IMR-90 (cell line): ENCODE results near the gene CCDC60. TPM values are rescaled to one million over a fixed set of nuclear protein-coding genes. Genes with fewer than 3 reads are reported as not detected.

Source experiments
- ATAC-seq: fragments of 200-7000 bp; cut with Tn5 transposase; 2 replicates; pipeline ENCODE4 v1.9.1; 2020; ENCODE audit warnings: low read depth, mild to moderate bottlenecking, moderate library complexity
- BruUV-seq: library from RNA; stranded (reverse); fragments of 400-500 nt; replicated peaks from 2 replicates; lab custom pipeline; 2021; lab: Mats Ljungman, UMichigan
- CTCF ChIA-PET: fragments of 300-600 bp; formaldehyde crosslinking; extraction: SDS; loops from one replicate; lab custom pipeline; 2021; ENCODE audit warnings: antibody characterized with exemption; lab: Yijun Ruan, JAX
- POLR2A ChIA-PET: fragments of 300-600 bp; sonication (Branson Sonifier 250); formaldehyde crosslinking; loops from one replicate; lab custom pipeline; 2022; ENCODE audit warnings: antibody characterized with exemption; ENCODE audit not compliant: unreplicated experiment; lab: Charles Lee
- DNase-seq: peaks from one replicate; pipeline ENCODE4 v3.0.0; 2013
- H2AFZ ChIP-seq: replicated peaks from 2 replicates; pipeline ENCODE3; 2013; ENCODE audit warnings: low read length, mild to moderate bottlenecking; ENCODE audit not compliant: poor library complexity
- H2AK5ac ChIP-seq: 2 replicates; pipeline ENCODE4 v1.6.1; 2013; ENCODE audit warnings: low read depth, low read length, inconsistent platforms
- H2AK9ac ChIP-seq: replicated peaks from 2 replicates; pipeline ENCODE3; 2013; ENCODE audit warnings: mild to moderate bottlenecking, low read depth, low read length, moderate library complexity; ENCODE audit not compliant: poor library complexity
- H2BK120ac ChIP-seq: 2 replicates; pipeline ENCODE4 v1.6.1; 2013; ENCODE audit warnings: low read depth, low read length, inconsistent platforms
- H2BK15ac ChIP-seq: 3 replicates; pipeline ENCODE4 v1.6.1; 2013; ENCODE audit warnings: low read depth, low read length, inconsistent platforms
- H2BK20ac ChIP-seq: 2 replicates; pipeline ENCODE4 v1.6.1; 2013; ENCODE audit warnings: low read depth, mild to moderate bottlenecking, inconsistent platforms, low read length, moderate library complexity
- H2BK5ac ChIP-seq: 2 replicates; pipeline ENCODE4 v1.6.1; 2013; ENCODE audit warnings: mild to moderate bottlenecking, low read depth, low read length, inconsistent platforms; ENCODE audit not compliant: poor library complexity, severe bottlenecking
- H3K14ac ChIP-seq: replicated peaks from 2 replicates; pipeline ENCODE4 v1.6.1; 2013; ENCODE audit warnings: low read depth, low read length, inconsistent platforms
- H3K18ac ChIP-seq: 2 replicates; pipeline ENCODE4 v1.6.1; 2013; ENCODE audit warnings: low read depth, low read length, control low read depth
- H3K23ac ChIP-seq: 2 replicates; pipeline ENCODE4 v1.6.1; 2013; ENCODE audit warnings: low read depth, low read length, inconsistent platforms
- H3K27ac ChIP-seq: 2 replicates; pipeline ENCODE4 v1.5.1; 2013; ENCODE audit warnings: mild to moderate bottlenecking, control low read depth, low read length; ENCODE audit not compliant: insufficient read depth
- H3K27me3 ChIP-seq: 2 replicates; pipeline ENCODE4 v1.6.1; 2013; ENCODE audit warnings: low read length; ENCODE audit not compliant: control insufficient read depth, insufficient read depth
- H3K36me3 ChIP-seq: 2 replicates; pipeline ENCODE4 v1.6.1; 2013; ENCODE audit warnings: low read length, mixed read lengths; ENCODE audit not compliant: control insufficient read depth, insufficient read depth
- H3K4ac ChIP-seq: 2 replicates; pipeline ENCODE4 v1.6.1; 2013; ENCODE audit warnings: low read depth, low read length, inconsistent platforms
- H3K4me1 ChIP-seq: 2 replicates; pipeline ENCODE4 v1.6.1; 2013; ENCODE audit warnings: low read length, mixed read lengths; ENCODE audit not compliant: control insufficient read depth, insufficient read depth
- H3K4me2 ChIP-seq: 2 replicates; pipeline ENCODE4 v1.6.1; 2013; ENCODE audit warnings: low read depth, mild to moderate bottlenecking, control low read depth, low read length, moderate library complexity
- H3K4me3 ChIP-seq: 2 replicates; pipeline ENCODE4 v1.5.1; 2013; ENCODE audit warnings: low read depth, mild to moderate bottlenecking, control low read depth, low read length, moderate library complexity; ENCODE audit not compliant: insufficient read depth
- H3K56ac ChIP-seq: 2 replicates; pipeline ENCODE4 v1.6.1; 2013; ENCODE audit warnings: low read length, inconsistent platforms; ENCODE audit not compliant: insufficient read depth; ENCODE audit errors: extremely low read depth
- H3K79me1 ChIP-seq, 2 experiments: 2 replicates each; pipeline ENCODE4 v1.6.1; 2013; ENCODE audit warnings: low read length in 2 of 2, inconsistent platforms in 1 of 2, low read depth in 1 of 2
- H3K9ac ChIP-seq: 2 replicates; pipeline ENCODE4 v1.6.1; 2013; ENCODE audit warnings: low read depth, low read length, control low read depth
- H3K9me1 ChIP-seq: 2 replicates; pipeline ENCODE4 v1.6.1; 2013; ENCODE audit warnings: low read length, inconsistent platforms; ENCODE audit not compliant: insufficient read depth
- H3K9me3 ChIP-seq: 2 replicates; pipeline ENCODE4 v1.6.1; 2013; ENCODE audit warnings: low read length; ENCODE audit not compliant: control insufficient read depth, insufficient read depth
- H4K20me1 ChIP-seq: 2 replicates; pipeline ENCODE4 v1.6.1; 2013; ENCODE audit warnings: low read length, inconsistent platforms; ENCODE audit not compliant: insufficient read depth
- H4K5ac ChIP-seq: 2 replicates; pipeline ENCODE4 v1.6.1; 2013; ENCODE audit warnings: mild to moderate bottlenecking, low read depth, low read length, control low read depth
- H4K8ac ChIP-seq, 2 experiments: 2 replicates each; pipeline ENCODE4 v1.6.1; 2013; ENCODE audit warnings: low read depth in 2 of 2, low read length in 2 of 2, control low read depth in 1 of 2, inconsistent platforms in 1 of 2
- H4K91ac ChIP-seq: 2 replicates; pipeline ENCODE4 v1.6.1; 2013; ENCODE audit warnings: low read depth, low read length, inconsistent platforms; ENCODE audit not compliant: insufficient read depth
- BHLHE40 ChIP-seq: fragments of 150-350 bp; IDR thresholded peaks from 2 replicates; pipeline ENCODE4 v1.6.1; 2016; ENCODE audit warnings: mild to moderate bottlenecking, low read depth, low read length
- CEBPB ChIP-seq: IDR thresholded peaks from 2 replicates; pipeline ENCODE4 v1.6.1; 2012; ENCODE audit warnings: low read depth, low read length, improper control_type of control experiment
- CHD1 ChIP-seq: IDR thresholded peaks from 2 replicates; pipeline ENCODE4 v1.6.1; 2012; ENCODE audit warnings: low read depth, low read length, improper control_type of control experiment
- ELK1 ChIP-seq: fragments of 150-350 bp; IDR thresholded peaks from 2 replicates; pipeline ENCODE4 v1.6.1; 2016; ENCODE audit warnings: low read depth, mild to moderate bottlenecking, low read length, moderate library complexity, borderline replicate concordance
- FOS ChIP-seq: fragments of 150-350 bp; IDR thresholded peaks from 2 replicates; pipeline ENCODE4 v1.6.1; 2016; ENCODE audit warnings: low read depth, low read length
- MAFK ChIP-seq: IDR thresholded peaks from 2 replicates; pipeline ENCODE4 v1.6.1; 2012; ENCODE audit warnings: low read depth, low read length, improper control_type of control experiment
- MAZ ChIP-seq: IDR thresholded peaks from 2 replicates; pipeline ENCODE4 v1.6.1; 2012; ENCODE audit warnings: low read depth, mild to moderate bottlenecking, low read length, improper control_type of control experiment, moderate library complexity, borderline replicate concordance
- MXI1 ChIP-seq: IDR thresholded peaks from 2 replicates; pipeline ENCODE4 v1.6.1; 2012; ENCODE audit warnings: low read depth, mild to moderate bottlenecking, low read length, moderate library complexity, borderline replicate concordance
- POLR2A ChIP-seq: IDR thresholded peaks from 2 replicates; pipeline ENCODE4 v1.6.1; 2012; ENCODE audit warnings: mild to moderate bottlenecking, low read depth, low read length
- RAD21 ChIP-seq: IDR thresholded peaks from 2 replicates; pipeline ENCODE4 v1.6.1; 2012; ENCODE audit warnings: low read length, improper control_type of control experiment
- RCOR1 ChIP-seq: IDR thresholded peaks from 2 replicates; pipeline ENCODE4 v1.6.1; 2012; ENCODE audit warnings: mild to moderate bottlenecking, low read length, improper control_type of control experiment; ENCODE audit not compliant: insufficient replicate concordance
- RFX5 ChIP-seq: IDR thresholded peaks from 2 replicates; pipeline ENCODE4 v1.8.0; 2012; ENCODE audit warnings: low read depth, mild to moderate bottlenecking, low read length, moderate library complexity
- SMC3 ChIP-seq: fragments of 150-350 bp; IDR thresholded peaks from 2 replicates; pipeline ENCODE4 v1.6.1; 2016; ENCODE audit warnings: low read depth, mild to moderate bottlenecking, antibody characterized with exemption, low read length, moderate library complexity
- dilution Hi-C: fragments of 300-500 bp; cut with HindIII; formaldehyde crosslinking; loops from one replicate; pipeline ENCODE4 v1.14.3; 2018; ENCODE audit warnings: low sequenced_read_pairs; ENCODE audit not compliant: unreplicated experiment
- in situ Hi-C: fragments of 300-500 bp; cut with MboI; formaldehyde crosslinking; loops from 3 replicates; pipeline ENCODE4 v1.14.3; 2019; ENCODE audit warnings: low sequenced_read_pairs, inconsistent platforms, mixed read lengths
- intact Hi-C: fragments of 100-400 bp; cut with micrococcal nuclease; formaldehyde crosslinking; loops from 2 replicates; pipeline ENCODE4 v1.10.0; 2022
- polyA plus RNA-seq, 3 experiments: library from polyadenylated mRNA; depleted of rRNA; stranded (reverse); fragments of >200 nt; gene quantifications; 2 replicates each; pipeline ENCODE4 v1.2.3, GENCODE V29; 2012; ENCODE audit warnings: low replicate concordance in 1 of 3
- total RNA-seq: library from RNA; depleted of rRNA; stranded (reverse); fragments of >200 nt; gene quantifications from 2 replicates; pipeline ENCODE4 v1.2.3, GENCODE V29; 2012
- TF ChIP-seq, protein P1 (sequence below): fragments of 150-350 bp; IDR thresholded peaks from 2 replicates; pipeline ENCODE4 v1.6.1; 2017; ENCODE audit warnings: mild to moderate bottlenecking, antibody characterized with exemption, low read length, low read depth
- TF ChIP-seq, protein P2 (sequence below): conservative IDR thresholded peaks from 2 replicates; pipeline ENCODE4 v1.5.1; 2012; ENCODE audit warnings: mild to moderate bottlenecking, low read depth, low read length, improper control_type of control experiment

Gene CCDC60
- total and polyA plus RNA-seq, 2 of the 4 experiments (the other 2 are of a cell fraction) = not detected

DNA sequence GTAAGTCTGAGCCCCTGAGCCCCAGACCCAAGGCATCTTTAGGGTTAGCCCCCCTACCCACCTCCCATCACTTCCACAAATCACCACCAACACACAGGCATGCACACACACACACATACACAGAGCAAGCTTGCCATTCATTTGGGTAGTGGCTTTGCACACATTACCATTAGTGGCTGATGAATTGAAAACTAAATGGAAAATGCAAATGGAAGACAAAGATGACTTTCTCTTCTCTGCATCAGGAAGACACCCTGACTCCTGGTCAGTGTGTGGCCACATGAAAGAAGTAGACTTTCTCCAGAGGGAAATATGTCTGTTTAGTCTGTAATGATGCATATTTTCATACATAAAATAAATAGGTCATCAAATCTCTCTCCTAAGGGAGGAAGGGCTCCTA is 55.2 kb downstream of the CCDC60 start:
- H3K4me1 ChIP-seq = no peaks in the 10 kb centered on the region
- H3K56ac ChIP-seq = no peak overlapping the region
- H3K14ac ChIP-seq = no peak overlapping the region
- H4K20me1 ChIP-seq = no peaks in the 10 kb centered on the region
- H2BK5ac ChIP-seq = no peak overlapping the region
- no peak overlapping the region for H2AFZ ChIP-seq
- no peak overlapping the region for H2AK5ac ChIP-seq
- H3K79me1 ChIP-seq = no peaks in the 10 kb centered on the region
- no peak overlapping the region for H3K4ac ChIP-seq
- no peak overlapping the region for H3K4me3 ChIP-seq
- BruUV-seq = no TSS peak
- H4K8ac ChIP-seq = no peak overlapping the region
- no peaks in the 10 kb centered on the region for H3K36me3 ChIP-seq
- dilution Hi-C loops (no loop called here), intact Hi-C loops (no loop called here), in situ Hi-C loops (no loop called here)
- POLR2A ChIA-PET = no interaction called here
- H2AK9ac ChIP-seq = no peak overlapping the region
- no peak overlapping the region for H3K18ac ChIP-seq
- H3K27ac ChIP-seq = no peak overlapping the region
- peaks cover 13% of the 10 kb centered on the region for H3K9me3 ChIP-seq
- no peak overlapping the region for H2BK120ac ChIP-seq
- H2BK20ac ChIP-seq = no peak overlapping the region
- CTCF ChIA-PET = no interaction called here
- H4K5ac ChIP-seq = no peak overlapping the region
- H3K9me1 ChIP-seq = no peaks in the 10 kb centered on the region
- H3K4me2 ChIP-seq = no peak overlapping the region
- ATAC-seq (no peak), DNase-seq (no peak)
- no peak overlapping the region for H2BK15ac ChIP-seq
- TF ChIP-seq BHLHE40 = no peak
- TF ChIP-seq, protein P1, sequence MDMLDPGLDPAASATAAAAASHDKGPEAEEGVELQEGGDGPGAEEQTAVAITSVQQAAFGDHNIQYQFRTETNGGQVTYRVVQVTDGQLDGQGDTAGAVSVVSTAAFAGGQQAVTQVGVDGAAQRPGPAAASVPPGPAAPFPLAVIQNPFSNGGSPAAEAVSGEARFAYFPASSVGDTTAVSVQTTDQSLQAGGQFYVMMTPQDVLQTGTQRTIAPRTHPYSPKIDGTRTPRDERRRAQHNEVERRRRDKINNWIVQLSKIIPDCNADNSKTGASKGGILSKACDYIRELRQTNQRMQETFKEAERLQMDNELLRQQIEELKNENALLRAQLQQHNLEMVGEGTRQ = no peak
- no peak for TF ChIP-seq CEBPB
- TF ChIP-seq MAZ = no peak
- TF ChIP-seq MAFK = no peak
- TF ChIP-seq MXI1 = no peak
- no peak for TF ChIP-seq SMC3
- no peak for TF ChIP-seq RCOR1
- TF ChIP-seq, protein P2, sequence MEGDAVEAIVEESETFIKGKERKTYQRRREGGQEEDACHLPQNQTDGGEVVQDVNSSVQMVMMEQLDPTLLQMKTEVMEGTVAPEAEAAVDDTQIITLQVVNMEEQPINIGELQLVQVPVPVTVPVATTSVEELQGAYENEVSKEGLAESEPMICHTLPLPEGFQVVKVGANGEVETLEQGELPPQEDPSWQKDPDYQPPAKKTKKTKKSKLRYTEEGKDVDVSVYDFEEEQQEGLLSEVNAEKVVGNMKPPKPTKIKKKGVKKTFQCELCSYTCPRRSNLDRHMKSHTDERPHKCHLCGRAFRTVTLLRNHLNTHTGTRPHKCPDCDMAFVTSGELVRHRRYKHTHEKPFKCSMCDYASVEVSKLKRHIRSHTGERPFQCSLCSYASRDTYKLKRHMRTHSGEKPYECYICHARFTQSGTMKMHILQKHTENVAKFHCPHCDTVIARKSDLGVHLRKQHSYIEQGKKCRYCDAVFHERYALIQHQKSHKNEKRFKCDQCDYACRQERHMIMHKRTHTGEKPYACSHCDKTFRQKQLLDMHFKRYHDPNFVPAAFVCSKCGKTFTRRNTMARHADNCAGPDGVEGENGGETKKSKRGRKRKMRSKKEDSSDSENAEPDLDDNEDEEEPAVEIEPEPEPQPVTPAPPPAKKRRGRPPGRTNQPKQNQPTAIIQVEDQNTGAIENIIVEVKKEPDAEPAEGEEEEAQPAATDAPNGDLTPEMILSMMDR = no peak
- no peak for TF ChIP-seq RAD21
- no peak for TF ChIP-seq POLR2A
- no peak for TF ChIP-seq ELK1
- no peak for TF ChIP-seq FOS
- TF ChIP-seq CHD1 = no peak
- TF ChIP-seq RFX5 = no peak
- H3K23ac ChIP-seq = no peak overlapping the region
- no peaks in the 10 kb centered on the region for H3K27me3 ChIP-seq
- no peak overlapping the region for H3K9ac ChIP-seq
- no peak overlapping the region for H4K91ac ChIP-seq
